Motor neuron (in vitro differentiated cells): ENCODE results near the gene KRTAP5-2. TPM values are rescaled to one million over a fixed set of nuclear protein-coding genes. Genes with fewer than 3 reads are reported as not detected.

Experiments
- ATAC-seq, 8 experiments: fragments of 200-7000 bp; cut with Tn5 transposase; replicated peaks in 6 of 8; 2 replicates each; pipeline ENCODE4 v1.8.0; 2021; ENCODE audit warnings: mild to moderate bottlenecking in 8 of 8, moderate library complexity in 8 of 8
- H3K27ac ChIP-seq, 2 donors: fragments of 250-450 bp; sonication (Bioruptor Pico); 2 replicates each; pipeline ENCODE4 v1.9.0; 2021; ENCODE audit warnings: antibody characterized with exemption in 2 of 2, mild to moderate bottlenecking in 2 of 2, moderate library complexity in 1 of 2
- H3K4me1 ChIP-seq, 2 donors: fragments of 250-450 bp; sonication (Bioruptor Pico); replicated peaks in 1 of 2; 2 replicates each; pipeline ENCODE4 v1.6.1; 2021; ENCODE audit warnings: antibody characterized with exemption in 2 of 2, mild to moderate bottlenecking in 2 of 2, moderate library complexity in 1 of 2
- H3K4me3 ChIP-seq, 5 donors: fragments of 250-450 bp; sonication (Bioruptor Pico); 2 replicates each; pipeline ENCODE4 v1.9.0; 2021; ENCODE audit warnings: antibody characterized with exemption in 5 of 5, mild to moderate bottlenecking in 5 of 5, moderate library complexity in 4 of 5
- WGBS, 10 experiments: fragments of 450-650 bp; shearing (Covaris generic); methylation state at CpG; one replicate each; pipeline ENCODE4 v1.0.0; 2022; 5-methylcytosine and 5-hydroxymethylcytosine counted together
- in situ Hi-C, 9 experiments: fragments of 400-800 bp; cut with MboI; loops; one replicate each; pipeline ENCODE4 v1.15.0; 2021; ENCODE audit warnings: low sequenced_read_pairs in 9 of 9, low pct_unique_long_range_greater_than_20kb in 2 of 9; ENCODE audit not compliant: unreplicated experiment in 9 of 9
- total RNA-seq, 8 experiments: library from RNA; unstranded; fragments of 300-600 nt; gene quantifications; 2 replicates each; pipeline versions ENCODE4 v1.2.3 to v1.2.4, GENCODE V29; 2022

KRTAP5-2 gene
- total RNA-seq, 8 experiments from 2014 or later, result 0.54 to 5.2 (median 2.5) TPM; not detected in 1

DNA sequence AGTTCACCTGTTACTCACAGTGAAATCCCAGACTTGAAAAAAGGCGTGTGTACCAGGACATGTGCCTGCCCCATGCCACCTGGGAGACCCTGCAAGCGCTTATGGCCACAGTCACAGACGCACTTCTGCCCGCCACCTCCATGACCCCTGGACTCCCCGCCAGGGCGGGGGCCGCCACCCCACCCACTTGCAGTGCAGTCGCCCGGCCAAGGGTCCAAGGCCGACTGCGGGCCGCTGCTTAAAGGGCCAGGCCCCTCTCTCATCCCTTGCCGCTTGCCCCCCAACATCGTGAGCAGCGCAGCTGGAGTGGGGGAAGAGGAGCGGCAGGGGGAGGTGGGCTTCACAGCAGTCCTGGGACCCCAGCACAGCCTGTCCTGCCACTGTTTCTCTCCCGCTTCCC lies 36.8 kb downstream of the KRTAP5-2 start:
- 80 to 90% methylated on average over 1 to 2 of the region's 17 CpGs; no CpG with 5 or more reads in 8 of the 10 experiments for WGBS, 10 experiments

DNA sequence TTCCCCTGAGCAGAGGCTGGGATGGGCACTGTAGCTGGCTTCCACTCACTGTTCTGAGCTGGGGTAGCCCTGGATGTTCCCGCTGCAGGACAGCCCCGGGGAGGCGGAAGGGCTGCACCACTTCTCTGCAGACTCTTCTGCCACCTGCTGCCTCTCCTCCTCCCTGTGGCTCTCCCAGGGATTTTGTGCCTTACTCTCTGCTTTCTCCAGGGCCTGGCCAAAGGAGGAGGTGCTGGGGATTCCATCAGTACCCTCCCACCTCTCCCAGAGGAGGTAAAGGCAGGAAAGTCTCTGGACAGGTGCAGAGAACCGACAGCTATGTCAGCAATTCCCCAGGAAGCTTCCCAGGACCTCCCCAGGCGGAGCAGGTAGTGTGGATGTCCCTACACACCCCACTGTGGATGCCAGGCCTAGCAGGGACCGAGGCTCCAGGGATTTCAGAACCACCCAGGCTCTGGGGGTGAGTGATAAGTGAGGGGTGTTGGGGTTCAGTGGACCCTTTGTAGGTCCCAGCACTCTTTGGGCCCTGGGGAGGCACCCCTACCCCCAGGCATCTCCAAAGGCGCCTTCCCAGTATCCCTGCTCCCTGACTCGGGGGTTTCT lies 37.3 kb downstream of the KRTAP5-2 start:
- in situ Hi-C loops, result no loop called here
- 80 to 89% methylated on average over 3 of the region's 8 CpGs; no CpG with 5 or more reads in 8 of the 10 experiments for WGBS, 10 experiments
- ATAC-seq, result no peak

More for the DNA sequence above, 36.8 kb downstream of the KRTAP5-2 start:
- ATAC-seq, result no peak
- Histone ChIP-seq H3K4me1 (peaks cover 22 to 30% of the 10 kb centered on the region in 2 donors), H3K27ac (no peak overlapping the region), H3K4me3 (no peak overlapping the region)
- in situ Hi-C loops, result no loop called here

DNA sequence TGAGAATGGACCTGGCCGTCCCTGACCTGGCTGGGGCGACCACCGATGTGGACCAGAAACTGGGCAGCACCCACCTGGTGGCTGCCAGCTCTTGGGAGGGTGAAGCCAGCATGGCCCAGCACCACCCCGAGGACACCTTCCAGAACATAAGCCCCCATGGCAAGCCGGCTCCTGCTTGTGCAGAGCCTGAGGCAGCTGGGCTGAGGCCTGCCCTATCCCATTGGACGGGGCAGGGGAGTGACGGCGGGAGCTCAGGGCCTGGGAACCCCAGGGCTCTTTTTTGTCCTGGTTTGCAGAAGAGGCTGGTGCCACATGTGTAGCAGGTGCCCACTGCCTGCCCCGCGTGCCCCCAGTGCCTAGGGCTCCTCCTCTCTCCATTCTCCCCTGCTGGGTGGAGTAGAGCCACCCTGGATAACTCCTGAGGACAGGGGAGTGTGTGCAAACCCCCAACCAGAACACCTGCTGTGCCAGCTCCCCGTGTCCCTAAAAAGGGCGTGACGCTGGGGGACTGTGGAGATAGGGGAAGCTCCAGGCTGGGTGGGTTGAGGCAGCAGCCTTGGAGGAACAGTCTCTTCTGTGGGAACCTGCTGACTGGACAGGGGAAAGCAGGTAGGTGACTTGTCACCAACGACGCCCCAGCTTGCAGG lies 38.0 kb downstream of the KRTAP5-2 start:
- no peak overlapping the region for H3K27ac ChIP-seq
- in situ Hi-C loops, result no loop called here
- WGBS, 10 experiments, result 20 to 100% (median 90%) methylated on average over 1 to 5 of the region's 15 CpGs; no CpG with 5 or more reads in 3 of the 10 experiments
- no peak for ATAC-seq
- H3K4me1 ChIP-seq, result peaks cover 24 to 32% of the 10 kb centered on the region in 2 donors
- H3K4me3 ChIP-seq, result no peak overlapping the region

More for the DNA sequence above, 37.3 kb downstream of the KRTAP5-2 start:
- no peak overlapping the region for H3K4me3 ChIP-seq
- H3K4me1 ChIP-seq, result peaks cover 24 to 34% of the 10 kb centered on the region in 2 donors
- H3K27ac ChIP-seq, result no peak overlapping the region

DNA sequence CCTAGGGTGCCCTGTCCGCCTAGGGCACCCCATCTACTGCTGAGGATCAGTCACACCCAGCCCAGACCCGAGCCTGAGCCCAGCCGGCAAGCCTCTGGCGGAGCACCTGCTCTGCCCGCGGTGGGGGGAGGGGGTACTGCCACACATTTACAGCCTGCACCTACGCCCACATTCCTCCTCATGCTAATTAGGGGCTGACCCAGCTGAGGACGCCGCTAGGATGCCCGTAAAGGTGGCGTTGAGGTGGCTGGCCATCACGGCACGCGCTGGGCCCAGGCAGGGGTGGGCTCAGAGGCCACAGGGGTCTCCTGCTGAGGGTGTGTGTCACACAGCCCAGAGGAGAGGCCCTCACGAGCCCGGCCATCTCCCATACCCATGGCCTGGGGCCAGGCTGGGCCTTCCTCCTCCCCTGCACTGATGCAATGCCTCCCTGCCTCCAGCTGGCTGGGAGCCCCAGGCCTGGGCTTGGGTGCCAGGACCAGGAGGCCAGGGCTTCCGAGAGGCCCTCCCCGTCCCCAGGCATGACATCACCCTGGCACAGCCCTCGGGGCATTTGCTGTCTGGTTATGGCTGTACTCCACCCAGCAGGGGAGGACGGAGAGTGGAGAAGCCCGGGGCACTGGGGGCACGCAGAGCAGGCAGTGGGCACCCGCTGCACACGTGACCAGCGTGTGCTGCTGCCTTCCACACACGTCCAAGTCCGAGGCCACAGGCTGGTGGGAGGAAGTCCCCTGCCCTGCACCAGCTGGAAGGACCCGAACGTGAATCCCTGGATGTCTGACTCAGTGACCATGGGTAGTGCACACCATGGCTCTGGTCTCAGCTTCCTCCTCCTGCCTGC lies 38.8 kb downstream of the KRTAP5-2 start:
- in situ Hi-C loops, result no loop called here
- Histone ChIP-seq H3K4me1 (peaks cover 16 to 28% of the 10 kb centered on the region in 2 donors), H3K27ac (no peak overlapping the region), H3K4me3 (no peak overlapping the region)
- peak in 6 of 8 experiments; percentile 34 to 75 (median 56) for ATAC-seq
- 0 to 94% (median 75%) methylated on average over 1 to 9 of the region's 29 CpGs; no CpG with 5 or more reads in 4 of the 10 experiments for WGBS, 10 experiments

DNA sequence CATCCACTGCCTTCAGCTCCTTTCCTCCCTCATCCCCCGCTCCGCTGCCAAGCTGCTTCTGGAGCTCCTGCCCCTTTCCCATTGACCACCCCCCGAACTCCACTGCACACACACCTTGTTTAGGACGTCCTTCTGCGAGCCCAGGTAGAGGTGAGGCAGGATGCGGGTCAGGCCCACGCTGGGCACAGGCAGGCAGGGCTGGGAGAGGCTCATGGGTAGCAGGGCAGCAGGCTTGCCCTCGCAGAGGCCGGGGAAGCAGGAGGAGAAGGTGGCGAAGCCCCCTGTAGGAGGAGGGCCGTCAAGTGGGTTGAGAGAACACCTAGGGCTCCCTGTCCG lies 39.4 kb downstream of the KRTAP5-2 start:
- ATAC-seq, result no peak
- 70% methylated on average over 2 of the region's 12 CpGs; no CpG with 5 or more reads in 9 of the 10 experiments for WGBS, 10 experiments
- no peak overlapping the region for H3K27ac ChIP-seq
- H3K4me1 ChIP-seq, result peaks cover 10 to 28% of the 10 kb centered on the region in 2 donors
- no peak overlapping the region for H3K4me3 ChIP-seq
- in situ Hi-C loops, result no loop called here

DNA sequence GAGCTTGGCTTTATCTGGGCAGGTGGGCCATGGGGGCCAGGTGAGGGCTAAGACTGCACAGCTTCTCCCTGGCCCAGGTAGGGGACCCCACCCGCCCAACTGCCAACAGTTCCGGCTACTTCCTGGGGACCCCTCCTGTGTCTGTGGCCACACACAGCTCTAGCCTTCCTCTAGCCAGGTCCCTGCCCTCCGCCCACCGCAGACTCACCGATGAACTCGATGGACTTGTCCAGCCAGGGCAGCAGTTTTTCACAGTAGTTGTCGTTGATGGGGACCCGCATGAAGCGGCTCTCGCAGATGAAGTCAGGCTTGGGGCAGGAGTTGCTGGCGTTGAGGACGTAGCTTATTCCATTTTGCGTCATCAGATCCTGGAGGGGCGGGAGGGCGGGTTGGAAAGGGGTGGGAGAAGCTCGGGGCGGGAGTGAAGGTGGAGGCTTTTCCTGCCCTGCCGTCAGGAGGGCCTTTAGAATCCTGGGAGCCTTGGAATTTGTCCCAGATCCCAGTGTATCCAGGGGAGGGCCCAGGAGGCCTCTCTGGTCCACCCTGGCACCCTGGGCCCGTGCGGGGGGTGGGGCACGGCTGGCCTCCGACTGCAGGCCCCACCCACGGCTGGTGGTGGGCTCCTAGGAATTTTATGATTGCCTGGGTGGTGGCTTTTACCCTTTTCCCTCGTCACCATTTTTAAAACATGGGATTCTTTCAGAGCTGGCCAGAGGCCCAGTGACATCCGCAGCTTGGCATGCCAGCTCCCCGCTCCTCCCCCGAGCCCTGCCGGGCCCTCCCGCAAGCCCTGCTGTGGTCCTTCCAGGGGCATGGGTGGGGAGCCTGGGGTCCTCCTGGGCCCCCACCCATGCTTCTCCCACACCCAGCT lies 40.0 kb downstream of the KRTAP5-2 start:
- no peak overlapping the region for H3K27ac ChIP-seq
- ATAC-seq, result peak; percentile 6 to 40 (median 19)
- WGBS, 10 experiments, result 0% methylated on average over 1 of the region's 29 CpGs; no CpG with 5 or more reads in 9 of the 10 experiments
- no peak overlapping the region for H3K4me3 ChIP-seq
- in situ Hi-C loops, result no loop called here
- peaks cover 8 to 25% of the 10 kb centered on the region in 2 donors for H3K4me1 ChIP-seq

DNA sequence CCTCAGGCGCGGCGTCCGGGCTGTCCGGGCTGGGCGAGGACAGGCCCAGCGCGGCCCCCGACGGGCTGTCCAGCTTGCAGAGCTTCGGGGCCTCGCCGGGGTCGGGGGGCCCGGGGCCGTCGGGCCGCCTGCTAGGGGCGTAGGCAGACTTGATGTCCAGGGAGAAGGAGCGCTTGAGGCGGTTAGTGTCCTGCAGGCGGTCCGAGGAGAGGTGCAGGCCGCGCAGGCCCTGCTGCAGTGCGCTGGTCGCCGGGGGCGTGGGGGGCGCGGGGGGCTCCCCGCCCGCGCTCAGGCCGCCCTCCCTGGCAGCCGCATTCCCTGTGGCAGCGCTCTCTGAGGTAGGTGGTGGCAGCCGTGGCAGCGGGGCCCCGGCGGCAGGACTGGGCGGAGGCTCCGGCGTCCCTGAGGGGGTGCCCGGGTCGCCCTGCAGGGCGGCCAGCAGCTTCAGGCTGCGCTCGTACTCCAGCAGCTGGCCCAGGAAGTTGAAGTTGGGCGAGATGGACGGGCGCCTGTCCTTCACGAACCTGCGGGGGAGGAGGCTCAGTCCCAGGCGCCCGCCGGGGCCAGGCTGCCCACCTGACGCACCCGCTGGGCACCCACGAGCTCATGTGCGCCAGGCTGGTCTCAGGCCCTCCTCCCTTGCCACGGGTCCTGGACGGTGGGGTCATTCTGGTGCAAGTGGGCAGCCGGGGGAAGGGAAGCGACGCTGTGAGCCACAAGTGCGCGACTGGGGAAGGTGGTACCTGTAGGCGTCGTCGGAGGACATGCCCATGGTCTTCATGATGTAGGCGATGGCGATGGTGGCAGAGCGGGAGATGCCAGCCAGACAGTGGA lies 40.8 kb downstream of the KRTAP5-2 start:
- 87 to 100% (median 93%) methylated on average over 2 to 10 of the region's 74 CpGs; no CpG with 5 or more reads in 6 of the 10 experiments for WGBS, 10 experiments
- Histone ChIP-seq H3K4me1 (peaks cover 12 to 31% of the 10 kb centered on the region in 2 donors), H3K27ac (no peak overlapping the region), H3K4me3 (no peak overlapping the region)
- ATAC-seq, result no peak
- in situ Hi-C loops, result no loop called here

DNA sequence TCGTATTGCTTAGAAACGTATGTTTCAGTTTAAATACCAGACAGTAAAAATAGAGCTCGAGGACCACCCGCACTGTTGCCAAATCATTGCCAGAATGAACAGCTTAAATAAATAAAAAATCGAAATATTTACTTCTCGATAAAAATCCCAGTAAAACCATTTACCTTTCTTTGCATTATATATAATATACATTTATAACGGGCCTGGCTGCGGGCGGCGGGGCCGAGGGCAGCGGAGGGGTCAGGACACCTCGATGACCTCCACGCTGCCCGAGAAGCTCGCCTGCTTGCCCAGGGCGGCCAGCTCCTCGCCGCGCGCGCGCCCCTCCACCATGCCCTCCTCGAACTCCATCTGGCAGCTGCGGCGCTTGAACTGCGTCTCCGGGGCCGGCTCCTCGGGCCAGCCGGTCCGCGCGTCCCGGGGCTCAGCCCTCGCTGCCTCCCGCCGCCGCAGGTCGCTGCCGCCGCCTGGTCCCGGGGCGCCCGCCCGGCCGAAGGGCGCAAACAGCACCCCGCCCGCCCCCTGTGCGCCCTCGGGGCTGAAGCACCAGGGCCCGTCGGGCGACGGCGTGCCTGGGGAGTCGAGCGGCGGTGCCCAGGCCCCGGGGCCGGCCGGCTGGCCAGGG lies 41.7 kb downstream of the KRTAP5-2 start:
- Histone ChIP-seq H3K4me1 (peaks cover 13 to 33% of the 10 kb centered on the region in 2 donors), H3K27ac (no peak overlapping the region), H3K4me3 (no peak overlapping the region)
- ATAC-seq, result no peak
- 30 to 100% (median 60%) methylated on average over 2 to 14 of the region's 63 CpGs; no CpG with 5 or more reads in 3 of the 10 experiments for WGBS, 10 experiments
- in situ Hi-C loops, result no loop called here

DNA sequence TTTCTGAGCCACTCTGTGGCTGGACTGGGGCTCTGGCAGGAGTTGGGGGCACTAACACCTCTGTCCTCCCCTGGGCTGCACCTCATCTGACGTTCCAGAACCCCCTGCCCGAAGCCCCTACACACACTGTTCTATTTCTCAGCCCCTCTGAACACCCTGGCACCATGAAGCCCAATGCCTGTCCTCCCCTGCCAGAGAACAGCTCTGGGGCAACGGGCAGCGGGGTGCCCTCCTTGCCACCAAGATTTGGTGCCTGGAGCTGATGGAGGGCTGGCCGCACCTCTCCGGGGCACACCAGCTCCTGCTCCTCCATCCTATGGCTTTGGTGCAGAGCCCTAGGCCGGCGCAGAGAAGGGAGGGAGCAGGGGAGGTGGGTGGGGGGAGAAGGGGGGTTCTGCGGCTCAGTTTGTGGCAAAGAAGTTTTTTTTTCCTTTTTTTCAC lies 42.4 kb downstream of the KRTAP5-2 start:
- ATAC-seq, result no peak
- Histone ChIP-seq H3K4me3 (no peak overlapping the region), H3K4me1 (peaks cover 13 to 33% of the 10 kb centered on the region in 2 donors), H3K27ac (no peak overlapping the region)
- WGBS, 10 experiments, result no CpG with 5 or more reads among the region's 9 CpGs
- in situ Hi-C loops, result no loop called here

DNA sequence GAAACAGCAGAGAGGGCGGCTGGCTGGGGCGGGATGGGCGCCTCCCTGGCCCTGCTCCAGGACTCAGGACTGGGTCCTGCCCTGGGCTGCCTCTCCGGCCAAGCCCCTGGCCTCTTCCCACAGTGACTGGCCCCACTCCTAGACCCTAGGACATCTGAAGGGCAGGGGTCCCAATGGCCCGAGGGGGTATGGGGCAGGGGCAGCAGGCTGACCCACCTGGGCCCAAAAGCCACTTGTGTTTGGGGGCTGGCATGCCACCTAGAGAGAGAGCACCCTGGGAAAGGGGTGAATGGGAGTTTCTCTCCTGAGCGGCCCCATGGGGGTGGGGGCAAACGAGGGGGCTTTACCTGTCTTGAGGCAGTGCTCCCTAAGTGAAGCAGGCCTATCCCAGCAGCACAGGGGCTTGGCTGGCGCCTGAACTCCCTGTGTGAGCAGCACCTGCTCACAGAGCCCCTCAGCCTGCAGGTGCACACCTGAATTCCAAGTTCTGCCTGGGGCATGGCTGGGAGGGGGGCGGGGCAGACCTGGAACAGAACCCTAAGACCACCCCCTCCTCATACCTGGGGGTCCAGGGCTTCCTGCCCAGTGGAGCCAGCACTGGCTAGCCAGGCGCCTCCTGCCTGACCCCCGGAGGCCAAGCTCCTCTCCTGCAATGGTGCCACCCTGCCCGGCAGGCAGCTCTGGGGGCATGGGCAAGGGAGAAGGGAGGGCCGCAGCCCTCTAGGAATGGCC lies 42.9 kb downstream of the KRTAP5-2 start:
- no peak for ATAC-seq
- in situ Hi-C loops, result no loop called here
- Histone ChIP-seq H3K4me3 (no peak overlapping the region), H3K27ac (no peak overlapping the region), H3K4me1 (peaks cover 13 to 33% of the 10 kb centered on the region in 2 donors)
- 70 to 100% methylated on average over 1 to 2 of the region's 13 CpGs; no CpG with 5 or more reads in 8 of the 10 experiments for WGBS, 10 experiments
